K562 (cell line): ENCODE data around the gene STON1. TPM values are rescaled to one million over a fixed set of nuclear protein-coding genes. Genes with fewer than 3 reads are reported as not detected.
A peak's percentile ranks its signal among the peaks of the same experiment; 100 is the strongest.

Experiments
- AFF1 ChIP-seq, 2 experiments: fragments of 450-650 bp; IDR thresholded peaks; 2 replicates each; pipeline ENCODE4 v1.6.1; 2018; ENCODE audit warnings: mild to moderate bottlenecking in 2 of 2, low read depth in 1 of 2; ENCODE audit not compliant: partially characterized antibody in 2 of 2
- BCL6 ChIP-seq: fragments of 250-450 bp; sonication (Bioruptor Pico); IDR thresholded peaks from 2 replicates; pipeline ENCODE4 v1.4.0; 2020
- CBFA2T3 ChIP-seq: fragments of 450-650 bp; IDR thresholded peaks from 2 replicates; pipeline ENCODE4 v1.6.1; 2017
- CCNT2 ChIP-seq: IDR thresholded peaks from 2 replicates; pipeline ENCODE4 v1.6.1; 2011; ENCODE audit warnings: borderline replicate concordance, low read depth, mild to moderate bottlenecking, moderate library complexity, mixed read lengths, low read length; ENCODE audit not compliant: insufficient read length; ENCODE audit errors: extremely low read depth
- CXXC5 ChIP-seq: fragments of 250-450 bp; sonication (Bioruptor Pico); IDR thresholded peaks from 2 replicates; pipeline ENCODE4 v1.8.0; 2022; ENCODE audit warnings: inconsistent platforms, mild to moderate bottlenecking, moderate library complexity
- ELF2 ChIP-seq: fragments of 250-450 bp; sonication (Bioruptor Pico); IDR thresholded peaks from 2 replicates; pipeline ENCODE4 v1.5.0; 2021; ENCODE audit warnings: mild to moderate bottlenecking
- ELF4 ChIP-seq: fragments of 450-650 bp; formaldehyde crosslinking; IDR thresholded peaks from 2 replicates; pipeline ENCODE4 v1.4.0; 2022; ENCODE audit warnings: missing genetic modification characterization
- MTA2 ChIP-seq: fragments of 450-650 bp; IDR thresholded peaks from 2 replicates; pipeline ENCODE4 v1.6.1; 2016; ENCODE audit warnings: low read depth
- NEUROD1 ChIP-seq: fragments of 150-350 bp; IDR thresholded peaks from 2 replicates; pipeline ENCODE4 v1.6.1; 2014; ENCODE audit warnings: borderline replicate concordance, low read length, low read depth; ENCODE audit not compliant: partially characterized antibody
- POLR2AphosphoS5 ChIP-seq: IDR thresholded peaks from 2 replicates; pipeline ENCODE4 v1.6.1; 2011; ENCODE audit warnings: mild to moderate bottlenecking, low read depth, low read length, moderate library complexity; ENCODE audit not compliant: control insufficient read depth, insufficient read depth
- RAD51 ChIP-seq: fragments of 450-650 bp; IDR thresholded peaks from 2 replicates; pipeline ENCODE4 v1.7.1; 2016; ENCODE audit warnings: low read depth, mild to moderate bottlenecking, borderline replicate concordance
- SMAD2 ChIP-seq: fragments of 150-350 bp; IDR thresholded peaks from 2 replicates; pipeline ENCODE4 v1.6.1; 2014; ENCODE audit warnings: low read depth, mild to moderate bottlenecking, low read length
- TAF1 ChIP-seq: IDR thresholded peaks from 2 replicates; pipeline ENCODE4 v1.6.1; 2011; ENCODE audit warnings: mild to moderate bottlenecking, low read length, moderate library complexity; ENCODE audit not compliant: insufficient read depth, control insufficient read depth, severe bottlenecking; ENCODE audit errors: extremely low read depth
- TRIM28 ChIP-seq: fragments of 450-650 bp; IDR thresholded peaks from 2 replicates; pipeline ENCODE4 v1.6.1; 2017
- polyA plus RNA-seq, 8 experiments: library from polyadenylated mRNA; depleted of rRNA in 4 of 8; stranded (reverse) in 5 of 8; unstranded in 3 of 8; fragments of >200 nt; fragmentation: Nextera tagmentation in 2 of 8; fragmentation: Illumina TruSeq in 1 of 8; extraction: Ambion mirVana in 2 of 8; extraction: Trizol in 1 of 8; gene quantifications; 2 replicates each; pipeline versions ENCODE4 v1.2.1 to v1.2.3, GENCODE V29; 2011 to 2014; ENCODE audit warnings: inconsistent platforms in 1 of 8, missing spikeins in 1 of 8
- total RNA-seq, 7 experiments: library from RNA; depleted of rRNA in 6 of 7; stranded (reverse); fragments of >200 nt in 6 of 7; fragmentation: Illumina TruSeq in 2 of 7; extraction: Trizol in 2 of 7; gene quantifications; 2 replicates each; pipeline versions ENCODE4 v1.2.1 to v1.2.3, GENCODE V29; 2011 to 2021; ENCODE audit warnings: low replicate concordance in 1 of 7
- TF ChIP-seq, protein P1 (sequence below): fragments of 450-650 bp; IDR thresholded peaks from 2 replicates; pipeline ENCODE4 v1.6.1; 2014; ENCODE audit warnings: low read depth, mild to moderate bottlenecking, moderate library complexity, borderline replicate concordance
- TF ChIP-seq, protein P2 (sequence below), 2 experiments: fragments of 450-650 bp; IDR thresholded peaks; 2 replicates each; pipeline ENCODE4 v1.6.1; 2016

Gene STON1
- total and polyA plus RNA-seq, 9 of the 15 experiments (the other 6 are each of a cell fraction or from before 2014, with no cell fraction given): 0.07 to 1.2 (median 0.55) TPM

- no peak for TF ChIP-seq ELF4 (CRISPR knock-in tag)
- TF ChIP-seq POLR2AphosphoS5: peak; percentile 87
- TF ChIP-seq, protein P1, sequence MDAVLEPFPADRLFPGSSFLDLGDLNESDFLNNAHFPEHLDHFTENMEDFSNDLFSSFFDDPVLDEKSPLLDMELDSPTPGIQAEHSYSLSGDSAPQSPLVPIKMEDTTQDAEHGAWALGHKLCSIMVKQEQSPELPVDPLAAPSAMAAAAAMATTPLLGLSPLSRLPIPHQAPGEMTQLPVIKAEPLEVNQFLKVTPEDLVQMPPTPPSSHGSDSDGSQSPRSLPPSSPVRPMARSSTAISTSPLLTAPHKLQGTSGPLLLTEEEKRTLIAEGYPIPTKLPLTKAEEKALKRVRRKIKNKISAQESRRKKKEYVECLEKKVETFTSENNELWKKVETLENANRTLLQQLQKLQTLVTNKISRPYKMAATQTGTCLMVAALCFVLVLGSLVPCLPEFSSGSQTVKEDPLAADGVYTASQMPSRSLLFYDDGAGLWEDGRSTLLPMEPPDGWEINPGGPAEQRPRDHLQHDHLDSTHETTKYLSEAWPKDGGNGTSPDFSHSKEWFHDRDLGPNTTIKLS: 0 out of 2 replicates have a peak, but pooled peaks have one; percentile 16
- TF ChIP-seq RAD51: peak; percentile 34; the same call in 1 of the 2 replicates
- peak in 1 of 2 experiments; percentile 80 for TF ChIP-seq AFF1 (IDR thresholded peaks at IDR 0.05; ENCODE audit: low read depth in 1 of 2, partially characterized antibody in 2 of 2)
- TF ChIP-seq CBFA2T3: peak; percentile 97
- peak; percentile 80 for TF ChIP-seq CXXC5 (CRISPR knock-in tag)
- TF ChIP-seq NEUROD1: no peak
- TF ChIP-seq ELF2: no peak
- no peak for TF ChIP-seq BCL6
- TF ChIP-seq SMAD2: no peak
- TF ChIP-seq TRIM28: 0 out of 2 replicates have a peak, but pooled peaks have one; percentile 59
- no peak for TF ChIP-seq TAF1
- TF ChIP-seq CCNT2: peak; percentile 79
- TF ChIP-seq, protein P2, sequence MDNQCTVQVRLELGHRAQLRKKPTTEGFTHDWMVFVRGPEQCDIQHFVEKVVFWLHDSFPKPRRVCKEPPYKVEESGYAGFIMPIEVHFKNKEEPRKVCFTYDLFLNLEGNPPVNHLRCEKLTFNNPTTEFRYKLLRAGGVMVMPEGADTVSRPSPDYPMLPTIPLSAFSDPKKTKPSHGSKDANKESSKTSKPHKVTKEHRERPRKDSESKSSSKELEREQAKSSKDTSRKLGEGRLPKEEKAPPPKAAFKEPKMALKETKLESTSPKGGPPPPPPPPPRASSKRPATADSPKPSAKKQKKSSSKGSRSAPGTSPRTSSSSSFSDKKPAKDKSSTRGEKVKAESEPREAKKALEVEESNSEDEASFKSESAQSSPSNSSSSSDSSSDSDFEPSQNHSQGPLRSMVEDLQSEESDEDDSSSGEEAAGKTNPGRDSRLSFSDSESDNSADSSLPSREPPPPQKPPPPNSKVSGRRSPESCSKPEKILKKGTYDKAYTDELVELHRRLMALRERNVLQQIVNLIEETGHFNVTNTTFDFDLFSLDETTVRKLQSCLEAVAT (IDR thresholded peaks at IDR 0.05): peak in 1 of 2 experiments; percentile 44; a peak in 1 of 4 replicates
- peak; percentile 95 for TF ChIP-seq MTA2
Observed at GRCh38 chr2:48605482-48606175, 75.7 kb downstream of the STON1 start (continued).
